ENCODE measurements around the gene NGEF.

The NGEF gene

GRCh38 chr2:233051241-233052149 lies 38.4 kb upstream of the NGEF start:
- Mint-ChIP-seq H3K27me3 (no peaks in the 10 kb centered on the region), H3K36me3 (ENCODE audit: low read depth) (no peaks in the 10 kb centered on the region), H3K9me3 (no peaks in the 10 kb centered on the region), H3K27ac (no peak overlapping the region), H3K4me3 (no peak overlapping the region), H3K4me1 (ENCODE audit: low read depth) (peaks cover 9% of the 10 kb centered on the region)
- peak; percentile 17 for DNase-seq

- DNase-seq: peak; percentile 28
- H3K4me3 Mint-ChIP-seq: no peak overlapping the region
- no peak overlapping the region for H3K27ac Mint-ChIP-seq
- peaks cover 7% of the 10 kb centered on the region for H3K4me1 Mint-ChIP-seq (ENCODE audit: low read depth)
- H3K9me3 Mint-ChIP-seq: no peaks in the 10 kb centered on the region
- H3K27me3 Mint-ChIP-seq: no peaks in the 10 kb centered on the region
- no peaks in the 10 kb centered on the region for H3K36me3 Mint-ChIP-seq (ENCODE audit: low read depth)
These were observed 36.2 kb upstream of the NGEF start for GRCh38 chr2:233049194-233049761.

- peak; percentile 3 for DNase-seq
- H3K4me3 Mint-ChIP-seq: no peak overlapping the region
- H3K4me1 Mint-ChIP-seq (ENCODE audit: low read depth): peaks cover under 1% of the 10 kb centered on the region
- no peaks in the 10 kb centered on the region for H3K27me3 Mint-ChIP-seq
- H3K9me3 Mint-ChIP-seq: no peaks in the 10 kb centered on the region
- no peak overlapping the region for H3K27ac Mint-ChIP-seq
- no peaks in the 10 kb centered on the region for H3K36me3 Mint-ChIP-seq (ENCODE audit: low read depth)
These were observed 35.6 kb upstream of the NGEF start for GRCh38 chr2:233048569-233049193.

- no peaks in the 10 kb centered on the region for H3K27me3 Mint-ChIP-seq
- H3K36me3 Mint-ChIP-seq (ENCODE audit: low read depth): no peaks in the 10 kb centered on the region
- H3K4me3 Mint-ChIP-seq: no peak overlapping the region
- H3K4me1 Mint-ChIP-seq (ENCODE audit: low read depth): no peaks in the 10 kb centered on the region
- H3K27ac Mint-ChIP-seq: no peak overlapping the region
- no peak for DNase-seq
- H3K9me3 Mint-ChIP-seq: no peaks in the 10 kb centered on the region
These were observed 34.6 kb upstream of the NGEF start for GRCh38 chr2:233047667-233048066.

GRCh38 chr2:233047206-233047605 lies 34.1 kb upstream of the NGEF start:
- H3K4me3 Mint-ChIP-seq: no peak overlapping the region
- no peak overlapping the region for H3K27ac Mint-ChIP-seq
- H3K27me3 Mint-ChIP-seq: no peaks in the 10 kb centered on the region
- H3K36me3 Mint-ChIP-seq (ENCODE audit: low read depth): no peaks in the 10 kb centered on the region
- H3K4me1 Mint-ChIP-seq (ENCODE audit: low read depth): no peaks in the 10 kb centered on the region
- DNase-seq: no peak
- H3K9me3 Mint-ChIP-seq: no peaks in the 10 kb centered on the region

GRCh38 chr2:233044974-233045605 lies 32.0 kb upstream of the NGEF start:
- Mint-ChIP-seq H3K9me3 (no peaks in the 10 kb centered on the region), H3K36me3 (ENCODE audit: low read depth) (no peaks in the 10 kb centered on the region), H3K4me3 (no peak overlapping the region), H3K27ac (no peak overlapping the region), H3K4me1 (ENCODE audit: low read depth) (no peaks in the 10 kb centered on the region), H3K27me3 (no peaks in the 10 kb centered on the region)
- no peak for DNase-seq

GRCh38 chr2:233042549-233042948 lies 29.5 kb upstream of the NGEF start:
- Mint-ChIP-seq H3K4me3 (no peak overlapping the region), H3K27ac (no peak overlapping the region), H3K9me3 (no peaks in the 10 kb centered on the region), H3K36me3 (ENCODE audit: low read depth) (no peaks in the 10 kb centered on the region), H3K4me1 (ENCODE audit: low read depth) (no peaks in the 10 kb centered on the region), H3K27me3 (no peaks in the 10 kb centered on the region)
- DNase-seq: no peak

- Mint-ChIP-seq H3K4me3 (no peak overlapping the region), H3K27ac (no peak overlapping the region), H3K4me1 (ENCODE audit: low read depth) (no peaks in the 10 kb centered on the region), H3K36me3 (ENCODE audit: low read depth) (no peaks in the 10 kb centered on the region), H3K27me3 (no peaks in the 10 kb centered on the region), H3K9me3 (no peaks in the 10 kb centered on the region)
- DNase-seq: no peak
These were observed 28.8 kb upstream of the NGEF start for GRCh38 chr2:233041722-233042323.

GRCh38 chr2:233040571-233040970 lies 27.5 kb upstream of the NGEF start:
- no peaks in the 10 kb centered on the region for H3K27me3 Mint-ChIP-seq
- H3K4me3 Mint-ChIP-seq: no peak overlapping the region
- DNase-seq: no peak
- H3K27ac Mint-ChIP-seq: no peak overlapping the region
- no peaks in the 10 kb centered on the region for H3K36me3 Mint-ChIP-seq (ENCODE audit: low read depth)
- H3K4me1 Mint-ChIP-seq (ENCODE audit: low read depth): no peaks in the 10 kb centered on the region
- H3K9me3 Mint-ChIP-seq: no peaks in the 10 kb centered on the region

GRCh38 chr2:233039846-233040530 lies 26.9 kb upstream of the NGEF start:
- Mint-ChIP-seq H3K27ac (no peak overlapping the region), H3K4me3 (no peak overlapping the region)
- peak; percentile 20 for DNase-seq

GRCh38 chr2:233039212-233039845 lies 26.3 kb upstream of the NGEF start:
- no peaks in the 10 kb centered on the region for H3K36me3 Mint-ChIP-seq (ENCODE audit: low read depth)
- no peaks in the 10 kb centered on the region for H3K9me3 Mint-ChIP-seq
- H3K4me1 Mint-ChIP-seq (ENCODE audit: low read depth): no peaks in the 10 kb centered on the region
- no peak overlapping the region for H3K27ac Mint-ChIP-seq
- H3K27me3 Mint-ChIP-seq: no peaks in the 10 kb centered on the region
- no peak overlapping the region for H3K4me3 Mint-ChIP-seq
- no peak for DNase-seq

More at GRCh38 chr2:233039846-233040530, 26.9 kb upstream of the NGEF start:
- Mint-ChIP-seq H3K9me3 (no peaks in the 10 kb centered on the region), H3K4me1 (ENCODE audit: low read depth) (no peaks in the 10 kb centered on the region), H3K36me3 (ENCODE audit: low read depth) (no peaks in the 10 kb centered on the region), H3K27me3 (no peaks in the 10 kb centered on the region)

- DNase-seq: no peak
- Mint-ChIP-seq H3K36me3 (ENCODE audit: low read depth) (no peaks in the 10 kb centered on the region), H3K9me3 (no peaks in the 10 kb centered on the region)
These were observed 24.0 kb upstream of the NGEF start for GRCh38 chr2:233037078-233037477.

GRCh38 chr2:233036162-233036838 lies 23.2 kb upstream of the NGEF start:
- Mint-ChIP-seq H3K27me3 (no peaks in the 10 kb centered on the region), H3K4me3 (no peak overlapping the region), H3K4me1 (ENCODE audit: low read depth) (peaks cover 8% of the 10 kb centered on the region), H3K36me3 (ENCODE audit: low read depth) (no peaks in the 10 kb centered on the region), H3K27ac (no peak overlapping the region), H3K9me3 (no peaks in the 10 kb centered on the region)
- DNase-seq: no peak

More at GRCh38 chr2:233037078-233037477, 24.0 kb upstream of the NGEF start:
- H3K27me3 Mint-ChIP-seq: no peaks in the 10 kb centered on the region
- H3K4me1 Mint-ChIP-seq (ENCODE audit: low read depth): peaks cover 8% of the 10 kb centered on the region
- no peak overlapping the region for H3K27ac Mint-ChIP-seq
- H3K4me3 Mint-ChIP-seq: no peak overlapping the region
